ENCODE measurements around the gene LIPC. TPM values are rescaled to one million over a fixed set of nuclear protein-coding genes. Genes with fewer than 3 reads are reported as not detected.

The LIPC gene
- total RNA-seq, 3 donors from 2014 or later (not counting 1 experiment from before 2014, with no cell fraction given): 5.3 to 7.1 (median 5.3) TPM

DNA sequence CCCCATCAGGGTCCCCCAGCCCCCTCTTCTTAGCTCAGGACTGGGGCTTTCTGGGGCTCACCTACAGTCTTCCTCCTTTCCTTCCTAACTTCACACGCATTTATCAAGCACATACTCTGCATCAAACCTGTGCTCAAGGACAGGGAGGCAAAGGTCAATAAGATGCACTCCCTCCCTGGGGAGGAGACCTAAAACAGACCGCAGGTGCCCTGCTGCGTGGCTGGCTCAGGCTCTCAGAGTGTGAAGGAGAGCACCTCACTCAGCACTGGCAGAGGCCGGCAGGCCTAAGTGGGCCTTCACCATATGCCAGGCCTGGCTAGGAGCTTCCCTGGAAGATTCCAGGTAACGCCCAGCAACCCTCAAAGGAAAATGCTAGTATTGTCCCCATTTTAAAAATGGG, 16.5 kb downstream of the LIPC start:
- Mint-ChIP-seq H3K27ac (no peak overlapping the region), H3K9me3 (no peaks in the 10 kb centered on the region), H3K4me3 (no peak overlapping the region), H3K27me3 (ENCODE audit: low read depth in 2 of 2) (no peaks in the 10 kb centered on the region), H3K4me1 (peaks cover 38 to 43% of the 10 kb centered on the region in 2 donors), H3K36me3 (no peaks in the 10 kb centered on the region)
- ATAC-seq (no peak), DNase-seq (no peak)
- TF ChIP-seq, protein P1, sequence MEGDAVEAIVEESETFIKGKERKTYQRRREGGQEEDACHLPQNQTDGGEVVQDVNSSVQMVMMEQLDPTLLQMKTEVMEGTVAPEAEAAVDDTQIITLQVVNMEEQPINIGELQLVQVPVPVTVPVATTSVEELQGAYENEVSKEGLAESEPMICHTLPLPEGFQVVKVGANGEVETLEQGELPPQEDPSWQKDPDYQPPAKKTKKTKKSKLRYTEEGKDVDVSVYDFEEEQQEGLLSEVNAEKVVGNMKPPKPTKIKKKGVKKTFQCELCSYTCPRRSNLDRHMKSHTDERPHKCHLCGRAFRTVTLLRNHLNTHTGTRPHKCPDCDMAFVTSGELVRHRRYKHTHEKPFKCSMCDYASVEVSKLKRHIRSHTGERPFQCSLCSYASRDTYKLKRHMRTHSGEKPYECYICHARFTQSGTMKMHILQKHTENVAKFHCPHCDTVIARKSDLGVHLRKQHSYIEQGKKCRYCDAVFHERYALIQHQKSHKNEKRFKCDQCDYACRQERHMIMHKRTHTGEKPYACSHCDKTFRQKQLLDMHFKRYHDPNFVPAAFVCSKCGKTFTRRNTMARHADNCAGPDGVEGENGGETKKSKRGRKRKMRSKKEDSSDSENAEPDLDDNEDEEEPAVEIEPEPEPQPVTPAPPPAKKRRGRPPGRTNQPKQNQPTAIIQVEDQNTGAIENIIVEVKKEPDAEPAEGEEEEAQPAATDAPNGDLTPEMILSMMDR (IDR thresholded peaks at IDR 0.05): no peak
- WGBS (ENCODE audit: insufficient coverage): 91% methylated on average over 5 of the region's 5 CpGs
- Histone ChIP-seq H3K36me3 (ENCODE audit: control insufficient read depth, insufficient read depth, low read length) (no peaks in the 10 kb centered on the region), H3K4me3 (ENCODE audit: low read length) (no peak overlapping the region), H3K27ac (ENCODE audit: low read length) (no peak overlapping the region), H3K27me3 (ENCODE audit: control insufficient read depth, insufficient read depth, low read length) (no peaks in the 10 kb centered on the region), H3K4me1 (ENCODE audit: control insufficient read depth, insufficient read depth, low read length) (peaks cover 6% of the 10 kb centered on the region), H3K9me3 (ENCODE audit: control insufficient read depth, insufficient read depth, low read length) (no peaks in the 10 kb centered on the region)
- intact Hi-C loops (cut with micrococcal nuclease): no loop called here

DNA sequence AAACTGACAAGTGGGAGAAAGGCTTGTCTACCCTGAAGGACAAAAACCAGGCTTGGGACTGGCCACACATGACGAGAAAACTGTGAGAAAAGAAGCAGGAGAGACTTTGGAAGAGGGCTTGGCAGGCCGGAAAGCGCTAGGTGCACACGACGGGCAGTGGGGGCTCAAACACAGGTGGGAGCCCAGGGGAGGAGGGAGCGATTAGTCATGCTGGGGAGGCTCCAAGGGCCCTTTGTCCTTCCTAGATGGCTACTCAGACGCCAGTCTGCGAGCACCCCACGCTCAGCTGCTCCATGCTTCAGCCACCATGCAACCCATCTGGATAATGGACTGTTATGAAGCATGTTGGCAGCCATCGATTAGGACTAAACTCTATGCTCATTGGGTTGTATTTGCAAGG, 17.1 kb downstream of the LIPC start:
- intact Hi-C loops (cut with micrococcal nuclease): no loop called here
- Mint-ChIP-seq H3K27ac (no peak overlapping the region), H3K4me1 (peaks cover 36 to 43% of the 10 kb centered on the region in 2 donors), H3K36me3 (no peaks in the 10 kb centered on the region), H3K9me3 (no peaks in the 10 kb centered on the region), H3K27me3 (ENCODE audit: low read depth in 2 of 2) (no peaks in the 10 kb centered on the region), H3K4me3 (no peak overlapping the region)
- WGBS (ENCODE audit: insufficient coverage): 77% methylated on average over 10 of the region's 10 CpGs
- H3K4me3 ChIP-seq (ENCODE audit: low read length): no peak overlapping the region
- TF ChIP-seq, protein P1 (IDR thresholded peaks at IDR 0.05): no peak
- no peak overlapping the region for H3K27ac ChIP-seq (ENCODE audit: low read length)
- ATAC-seq: no peak
- H3K4me1 ChIP-seq (ENCODE audit: control insufficient read depth, insufficient read depth, low read length): peaks cover 6% of the 10 kb centered on the region
- H3K9me3 ChIP-seq (ENCODE audit: control insufficient read depth, insufficient read depth, low read length): no peaks in the 10 kb centered on the region
- H3K36me3 ChIP-seq (ENCODE audit: control insufficient read depth, insufficient read depth, low read length): no peaks in the 10 kb centered on the region
- no peaks in the 10 kb centered on the region for H3K27me3 ChIP-seq (ENCODE audit: control insufficient read depth, insufficient read depth, low read length)
- no peak for DNase-seq

DNA sequence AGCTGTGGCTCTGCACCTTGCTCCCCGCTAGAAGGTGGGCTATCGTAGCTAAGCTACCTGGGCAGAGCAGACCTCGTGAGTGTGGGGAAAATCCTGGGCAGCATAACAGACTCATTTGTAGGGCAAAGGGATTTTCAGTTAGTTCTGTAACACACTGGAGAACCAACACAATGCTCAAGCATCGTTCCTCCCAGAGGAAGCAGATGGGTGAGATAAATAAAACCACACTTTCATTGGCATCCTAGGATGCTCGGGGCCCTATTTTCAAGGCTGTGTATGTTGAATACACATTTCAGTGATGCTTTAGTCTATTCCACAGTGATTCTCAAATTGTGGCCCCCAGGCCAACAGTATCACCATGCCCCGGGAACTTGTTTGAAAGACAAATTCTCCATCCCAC, 20.0 kb downstream of the LIPC start:
- 72% methylated on average over 4 of the region's 6 CpGs for WGBS (ENCODE audit: insufficient coverage)

DNA sequence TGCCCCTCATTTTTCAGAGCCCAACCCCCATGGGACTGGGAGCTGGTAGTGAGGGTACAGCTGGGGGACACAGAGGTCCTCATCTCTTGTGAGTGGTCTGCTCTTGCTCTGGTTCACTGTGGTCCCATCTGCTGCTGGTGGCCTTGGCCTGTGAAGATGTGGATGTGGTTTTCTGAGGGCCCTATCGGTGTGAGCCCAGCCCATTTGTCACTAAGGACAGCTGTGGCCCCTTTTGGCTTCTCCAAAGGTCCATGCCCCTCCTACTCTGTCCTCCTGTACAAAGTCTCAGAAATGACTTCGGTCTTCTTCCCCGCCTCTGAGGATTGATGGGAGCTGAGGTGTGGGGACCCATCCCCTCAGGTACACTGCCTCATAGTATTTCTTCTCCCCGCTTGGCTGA, 21.0 kb downstream of the LIPC start:
- peaks cover 14% of the 10 kb centered on the region for H3K4me1 ChIP-seq (ENCODE audit: control insufficient read depth, insufficient read depth, low read length)
- Mint-ChIP-seq H3K27me3 (ENCODE audit: low read depth in 2 of 2) (no peaks in the 10 kb centered on the region), H3K4me1 (peaks cover 24 to 40% of the 10 kb centered on the region in 2 donors), H3K36me3 (no peaks in the 10 kb centered on the region), H3K27ac (peak overlapping the region in 1 of 2 donors; percentile 46), H3K9me3 (no peaks in the 10 kb centered on the region), H3K4me3 (no peak overlapping the region)
- intact Hi-C loops (cut with micrococcal nuclease): no loop called here
- no peak overlapping the region for H3K4me3 ChIP-seq (ENCODE audit: low read length)
- H3K36me3 ChIP-seq (ENCODE audit: control insufficient read depth, insufficient read depth, low read length): no peaks in the 10 kb centered on the region
- 56% methylated on average over 2 of the region's 4 CpGs for WGBS (ENCODE audit: insufficient coverage)
- no peaks in the 10 kb centered on the region for H3K27me3 ChIP-seq (ENCODE audit: control insufficient read depth, insufficient read depth, low read length)
- H3K9me3 ChIP-seq (ENCODE audit: control insufficient read depth, insufficient read depth, low read length): no peaks in the 10 kb centered on the region
- ATAC-seq (no peak), DNase-seq (no peak)
- TF ChIP-seq, protein P1 (IDR thresholded peaks at IDR 0.05): no peak
- no peak overlapping the region for H3K27ac ChIP-seq (ENCODE audit: low read length)

More for the DNA sequence above, 20.0 kb downstream of the LIPC start:
- peaks cover 12% of the 10 kb centered on the region for H3K4me1 ChIP-seq (ENCODE audit: control insufficient read depth, insufficient read depth, low read length)
- ATAC-seq (no peak), DNase-seq (no peak)
- H3K36me3 ChIP-seq (ENCODE audit: control insufficient read depth, insufficient read depth, low read length): no peaks in the 10 kb centered on the region
- H3K9me3 ChIP-seq (ENCODE audit: control insufficient read depth, insufficient read depth, low read length): no peaks in the 10 kb centered on the region
- TF ChIP-seq, protein P1 (IDR thresholded peaks at IDR 0.05): no peak
- H3K4me3 ChIP-seq (ENCODE audit: low read length): no peak overlapping the region
- Mint-ChIP-seq H3K27ac (no peak overlapping the region), H3K4me1 (peaks cover 27 to 38% of the 10 kb centered on the region in 2 donors), H3K9me3 (no peaks in the 10 kb centered on the region), H3K4me3 (no peak overlapping the region), H3K27me3 (ENCODE audit: low read depth in 2 of 2) (no peaks in the 10 kb centered on the region), H3K36me3 (no peaks in the 10 kb centered on the region)
- intact Hi-C loops (cut with micrococcal nuclease): no loop called here
- H3K27me3 ChIP-seq (ENCODE audit: control insufficient read depth, insufficient read depth, low read length): no peaks in the 10 kb centered on the region
- H3K27ac ChIP-seq (ENCODE audit: low read length): no peak overlapping the region
